GM23248 (cell line): ENCODE results near the gene RFX2. TPM values are rescaled to one million over a fixed set of nuclear protein-coding genes. Genes with fewer than 3 reads are reported as not detected.

Experiments used
- DNase-seq: peaks from one replicate; pipeline ENCODE4 v3.0.0-alpha.2; 2015
- H2AFZ ChIP-seq: fragments of 200-600 bp; sonication (generic); 2 replicates; pipeline ENCODE4 v1.6.1; 2016; ENCODE audit warnings: antibody characterized with exemption
- H3F3A ChIP-seq: fragments of 200-600 bp; sonication (generic); 2 replicates; pipeline ENCODE4 v1.6.1; 2016; ENCODE audit warnings: mild to moderate bottlenecking, antibody characterized with exemption, mixed run types; ENCODE audit not compliant: insufficient read depth
- H3K27ac ChIP-seq: fragments of 200-600 bp; sonication (generic); 2 replicates; pipeline ENCODE4 v1.5.1; 2016; ENCODE audit warnings: mild to moderate bottlenecking
- H3K27me3 ChIP-seq: fragments of 200-600 bp; sonication (generic); replicated peaks from 2 replicates; pipeline ENCODE4 v1.6.1; 2016; ENCODE audit warnings: mild to moderate bottlenecking; ENCODE audit not compliant: insufficient read depth
- H3K36me3 ChIP-seq: fragments of 200-600 bp; sonication (generic); 2 replicates; pipeline ENCODE4 v1.6.1; 2016; ENCODE audit warnings: low read depth, mild to moderate bottlenecking
- H3K4me1 ChIP-seq: fragments of 200-600 bp; sonication (generic); 2 replicates; pipeline ENCODE4 v1.6.1; 2016; ENCODE audit warnings: mild to moderate bottlenecking; ENCODE audit not compliant: insufficient read depth
- H3K4me2 ChIP-seq: fragments of 200-600 bp; sonication (generic); one replicate; pipeline ENCODE4 v1.6.1; 2016; ENCODE audit warnings: mild to moderate bottlenecking; ENCODE audit not compliant: unreplicated experiment
- H3K4me3 ChIP-seq: fragments of 200-600 bp; sonication (generic); 2 replicates; pipeline ENCODE4 v1.5.1; 2016; ENCODE audit warnings: mild to moderate bottlenecking
- H3K79me2 ChIP-seq: fragments of 200-600 bp; sonication (generic); 2 replicates; pipeline ENCODE4 v1.6.1; 2016; ENCODE audit warnings: mild to moderate bottlenecking; ENCODE audit not compliant: insufficient read depth
- H3K9ac ChIP-seq: fragments of 200-600 bp; sonication (generic); 2 replicates; pipeline ENCODE4 v1.6.1; 2016; ENCODE audit warnings: mild to moderate bottlenecking
- H3K9me2 ChIP-seq: fragments of 200-600 bp; sonication (generic); 2 replicates; pipeline ENCODE4 v1.6.1; 2016; ENCODE audit warnings: mixed run types, mild to moderate bottlenecking, moderate library complexity; ENCODE audit not compliant: insufficient read depth
- H3K9me3 ChIP-seq: fragments of 200-600 bp; sonication (generic); one replicate; pipeline ENCODE4 v1.6.1; 2017; ENCODE audit warnings: low read depth
- H4K20me1 ChIP-seq: fragments of 200-600 bp; sonication (generic); 2 replicates; pipeline ENCODE4 v1.6.0; 2016; ENCODE audit not compliant: insufficient read depth
- EZH2 ChIP-seq: fragments of 200-600 bp; sonication (generic); IDR thresholded peaks from 2 replicates; pipeline ENCODE4 v1.6.1; 2018; ENCODE audit warnings: antibody characterized with exemption, mild to moderate bottlenecking; ENCODE audit not compliant: insufficient read depth, poor library complexity, severe bottlenecking
- EZH2phosphoT487 ChIP-seq: fragments of 200-600 bp; sonication (generic); IDR thresholded peaks from 2 replicates; pipeline ENCODE4 v1.6.1; 2018; ENCODE audit warnings: antibody characterized with exemption, moderate library complexity, mild to moderate bottlenecking, low read depth; ENCODE audit not compliant: insufficient read depth
- WGBS, 2 experiments: methylation state at CpG; one replicate each; pipeline ENCODE4 v1.1.6; 2015 to 2017; ENCODE audit warnings: low lambda C conversion rate in 2 of 2, low coverage in 1 of 2; ENCODE audit errors: missing lambda C conversion rate in 2 of 2; 5-methylcytosine and 5-hydroxymethylcytosine counted together
- in situ Hi-C: fragments of 300-500 bp; cut with MboI; formaldehyde crosslinking; loops from 2 replicates; pipeline ENCODE4 v1.15.0; 2020
- polyA plus RNA-seq: library from polyadenylated mRNA; unstranded; fragments of >200 nt; fragmentation: Nextera tagmentation; extraction: Ambion mirVana; gene quantifications from 2 replicates; pipeline ENCODE4 v1.2.1, GENCODE V29; 2016
- total RNA-seq: library from RNA; depleted of rRNA; stranded (reverse); fragments of >200 nt; shearing (Covaris generic); gene quantifications from 2 replicates; pipeline ENCODE4 v1.2.3, GENCODE V29; 2014

RFX2 gene
- total and polyA plus RNA-seq, 2 experiments from 2014 or later, result 11.3 to 13.1 TPM

GRCh38 chr19:6038634-6039405, 71.5 kb downstream of the RFX2 start:
- Histone ChIP-seq H3K9ac (no peak overlapping the region), H2AFZ (no peak overlapping the region), H3K4me2 (no peak overlapping the region), H3K27me3 (no peaks in the 10 kb centered on the region), H3K4me3 (no peak overlapping the region), H3K27ac (no peak overlapping the region), H3F3A (0 out of 2 replicates have a peak, but pooled peaks cover 9% of the 10 kb centered on the region), H4K20me1 (no peaks in the 10 kb centered on the region), H3K4me1 (no peaks in the 10 kb centered on the region), H3K9me3 (no peaks in the 10 kb centered on the region), H3K36me3 (no peaks in the 10 kb centered on the region), H3K79me2 (no peaks in the 10 kb centered on the region), H3K9me2 (no peaks in the 10 kb centered on the region)
- no peak for DNase-seq
- WGBS, 2 experiments, result 75 to 77% methylated on average over 5 of the region's 5 CpGs
- TF ChIP-seq EZH2, result no peak
- TF ChIP-seq EZH2phosphoT487, result no peak
- in situ Hi-C loops, result no loop called here

GRCh38 chr19:6035026-6035425, 75.3 kb downstream of the RFX2 start:
- H3K36me3 ChIP-seq, result no peaks in the 10 kb centered on the region
- H3K9ac ChIP-seq, result no peak overlapping the region
- peaks cover 19% of the 10 kb centered on the region for H3F3A ChIP-seq
- no peak overlapping the region for H2AFZ ChIP-seq
- no peaks in the 10 kb centered on the region for H3K9me3 ChIP-seq
- WGBS, 2 experiments, result 94 to 95% methylated on average over 3 of the region's 3 CpGs
- no peak overlapping the region for H3K27ac ChIP-seq
- in situ Hi-C loops, result no loop called here
- H3K79me2 ChIP-seq, result no peaks in the 10 kb centered on the region
- no peaks in the 10 kb centered on the region for H3K9me2 ChIP-seq
- no peak overlapping the region for H3K4me3 ChIP-seq
- TF ChIP-seq EZH2phosphoT487 (no peak), EZH2 (no peak)
- no peaks in the 10 kb centered on the region for H3K27me3 ChIP-seq
- H3K4me2 ChIP-seq, result no peak overlapping the region
- DNase-seq, result no peak
- no peaks in the 10 kb centered on the region for H4K20me1 ChIP-seq
- H3K4me1 ChIP-seq, result peaks cover 8% of the 10 kb centered on the region

GRCh38 chr19:6034512-6034911, 75.8 kb downstream of the RFX2 start:
- peaks cover 24% of the 10 kb centered on the region for H3F3A ChIP-seq
- H2AFZ ChIP-seq, result no peak overlapping the region
- in situ Hi-C loops, result no loop called here
- no peaks in the 10 kb centered on the region for H3K27me3 ChIP-seq
- 98% methylated on average over 4 of the region's 4 CpGs for WGBS, 2 experiments
- no peaks in the 10 kb centered on the region for H3K36me3 ChIP-seq
- no peak overlapping the region for H3K4me3 ChIP-seq
- H3K9ac ChIP-seq, result no peak overlapping the region
- peaks cover 13% of the 10 kb centered on the region for H3K4me1 ChIP-seq
- no peaks in the 10 kb centered on the region for H4K20me1 ChIP-seq
- no peak for DNase-seq
- H3K27ac ChIP-seq, result no peak overlapping the region
- no peaks in the 10 kb centered on the region for H3K9me2 ChIP-seq
- H3K79me2 ChIP-seq, result no peaks in the 10 kb centered on the region
- H3K9me3 ChIP-seq, result no peaks in the 10 kb centered on the region
- TF ChIP-seq EZH2phosphoT487, result no peak
- TF ChIP-seq EZH2, result no peak
- H3K4me2 ChIP-seq, result no peak overlapping the region

DNA sequence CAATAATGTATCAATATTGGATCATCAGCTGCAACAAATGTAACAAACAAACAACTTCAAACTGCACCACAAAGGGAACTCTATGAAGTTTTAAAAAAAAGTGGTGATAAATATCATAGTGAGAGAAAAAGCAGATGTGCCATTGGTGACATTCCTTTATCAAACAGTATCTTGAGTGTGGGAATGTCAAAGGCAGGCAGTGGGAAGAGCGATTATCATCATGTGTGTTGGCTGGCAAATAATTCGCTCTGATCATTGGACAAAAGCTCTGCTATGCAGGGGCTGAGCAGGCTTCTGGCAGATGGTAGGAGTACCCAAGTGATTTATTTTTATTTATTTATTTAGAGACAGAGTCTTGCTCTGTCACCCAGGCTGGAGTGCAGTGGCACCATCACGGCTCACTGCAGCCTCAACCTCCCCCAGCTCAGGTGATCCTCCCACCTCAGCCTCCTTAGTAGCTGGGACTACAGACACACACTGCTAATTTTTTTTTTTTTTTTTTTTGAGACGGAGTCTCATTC, 76.5 kb downstream of the RFX2 start:
- Histone ChIP-seq H3K36me3 (no peaks in the 10 kb centered on the region), H3K79me2 (no peaks in the 10 kb centered on the region), H3K9me3 (no peaks in the 10 kb centered on the region), H3K4me2 (no peak overlapping the region), H3K9ac (no peak overlapping the region), H3F3A (peaks cover 24% of the 10 kb centered on the region), H2AFZ (no peak overlapping the region), H3K4me3 (no peak overlapping the region), H3K27ac (no peak overlapping the region), H3K27me3 (no peaks in the 10 kb centered on the region), H3K9me2 (no peaks in the 10 kb centered on the region), H3K4me1 (peaks cover 14% of the 10 kb centered on the region), H4K20me1 (no peaks in the 10 kb centered on the region)
- in situ Hi-C loops, result no loop called here
- 93 to 100% methylated on average over 3 to 4 of the region's 4 CpGs for WGBS, 2 experiments
- TF ChIP-seq EZH2 (no peak), EZH2phosphoT487 (no peak)
- no peak for DNase-seq
